HG03520 (cell line): Measurements from ENCODE around the gene ADAMTS2.

Source experiments
- ATAC-seq: cut with Tn5 transposase; IDR thresholded peaks from one replicate; pipeline ENCODE4 v1.9.1; 2021; ENCODE audit warnings: mild to moderate bottlenecking, moderate library complexity; ENCODE audit not compliant: unreplicated experiment

The ADAMTS2 gene

GRCh38 chr5:179345433-179346321, at the start of gene ADAMTS2:
Gene ADAMTS2 (minus strand): TSS chr5:179345461. CDS start chr5:179345328, 133 bp downstream.
- no peak for ATAC-seq

- no peak for ATAC-seq
Measured at GRCh38 chr5:179393078-179393477, 47.8 kb upstream of the ADAMTS2 start.

DNA sequence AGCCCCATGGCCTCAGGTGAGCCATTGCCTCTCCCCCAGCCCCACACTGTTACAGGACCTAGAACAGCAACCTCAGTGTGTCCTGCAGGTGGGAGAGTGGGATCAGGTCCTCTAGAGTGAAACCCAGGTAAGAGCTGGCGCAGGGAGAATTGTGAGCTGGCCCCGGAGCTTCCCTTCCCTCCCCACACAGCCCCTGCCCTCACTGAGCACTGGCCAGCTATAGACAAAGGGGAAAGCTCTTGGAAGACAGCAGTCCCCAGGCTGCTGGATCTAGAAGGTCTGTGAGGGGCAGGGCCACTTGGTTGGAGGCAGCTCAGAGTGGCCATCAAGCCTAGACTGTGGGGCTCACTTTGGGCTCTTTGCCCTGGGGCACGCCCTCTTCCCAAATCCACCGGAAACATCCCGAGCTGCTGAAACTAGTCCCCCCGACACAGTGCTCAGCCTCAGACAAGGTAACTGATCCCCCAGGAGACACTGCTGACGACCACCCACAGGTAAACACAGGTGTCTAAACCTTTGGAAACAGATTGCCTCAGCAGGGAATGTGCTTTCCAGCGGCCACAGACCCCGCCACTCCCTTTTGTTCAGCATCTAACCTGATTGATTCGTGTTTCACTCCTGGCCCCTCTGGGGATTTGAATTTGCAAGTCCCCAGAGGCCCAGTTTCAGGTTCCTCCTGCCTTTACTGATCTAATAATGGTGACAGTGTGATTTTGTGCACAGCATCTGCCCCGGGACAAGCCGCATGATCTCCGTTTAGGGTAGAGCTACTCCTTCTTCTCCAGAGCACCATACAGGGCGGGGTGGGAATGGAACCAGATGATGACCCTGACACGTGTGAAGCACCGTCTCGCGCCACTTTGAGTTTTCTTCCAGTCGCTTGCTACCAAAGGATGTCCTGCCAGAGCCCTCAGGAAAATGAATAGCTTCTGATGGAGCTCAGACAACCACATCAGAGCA, 42.2 kb upstream of the ADAMTS2 start:
- ATAC-seq = no peak

GRCh38 chr5:179385914-179386313, 40.7 kb upstream of the ADAMTS2 start:
- no peak for ATAC-seq

DNA sequence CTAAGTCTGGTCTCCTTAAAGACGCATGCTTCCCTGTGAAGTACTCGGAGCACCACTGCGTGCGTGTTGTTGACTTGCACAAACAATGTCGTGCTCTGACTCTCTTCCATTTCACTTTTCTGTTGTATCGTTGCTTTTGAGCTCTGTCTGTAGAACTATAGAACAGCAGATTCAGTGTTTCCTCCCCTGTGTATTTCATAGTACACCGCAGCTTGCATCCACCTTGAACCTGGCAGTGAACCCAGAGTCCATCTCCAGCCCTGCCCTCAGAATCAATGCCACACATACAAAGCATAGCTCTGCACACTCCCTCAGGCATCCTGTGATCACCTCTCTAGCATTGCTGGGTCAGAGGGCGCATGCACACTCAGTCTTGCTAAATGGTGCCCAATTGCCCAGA, 37.2 kb upstream of the ADAMTS2 start:
- ATAC-seq = no peak

DNA sequence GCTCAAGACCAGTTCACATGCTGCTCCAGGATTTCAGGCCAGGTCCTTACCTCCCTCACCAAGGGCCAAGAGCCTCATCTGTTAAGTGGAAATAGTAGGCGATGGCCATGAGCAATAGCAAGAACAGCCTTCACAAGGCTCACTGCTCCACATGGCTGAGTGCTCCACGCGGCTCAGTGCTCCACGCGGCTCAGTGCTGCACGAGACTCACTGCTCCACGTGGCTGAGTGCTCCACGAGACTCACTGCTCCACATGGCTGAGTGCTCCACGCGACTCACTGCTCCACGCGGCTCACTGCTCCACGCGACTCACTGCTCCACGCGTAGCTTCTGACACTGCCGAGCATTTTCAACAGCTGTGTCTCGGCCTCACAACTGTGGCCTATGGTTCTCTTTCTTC, 36.4 kb upstream of the ADAMTS2 start:
- ATAC-seq = no peak

GRCh38 chr5:179380211-179381035, 35.2 kb upstream of the ADAMTS2 start:
- ATAC-seq = no peak

DNA sequence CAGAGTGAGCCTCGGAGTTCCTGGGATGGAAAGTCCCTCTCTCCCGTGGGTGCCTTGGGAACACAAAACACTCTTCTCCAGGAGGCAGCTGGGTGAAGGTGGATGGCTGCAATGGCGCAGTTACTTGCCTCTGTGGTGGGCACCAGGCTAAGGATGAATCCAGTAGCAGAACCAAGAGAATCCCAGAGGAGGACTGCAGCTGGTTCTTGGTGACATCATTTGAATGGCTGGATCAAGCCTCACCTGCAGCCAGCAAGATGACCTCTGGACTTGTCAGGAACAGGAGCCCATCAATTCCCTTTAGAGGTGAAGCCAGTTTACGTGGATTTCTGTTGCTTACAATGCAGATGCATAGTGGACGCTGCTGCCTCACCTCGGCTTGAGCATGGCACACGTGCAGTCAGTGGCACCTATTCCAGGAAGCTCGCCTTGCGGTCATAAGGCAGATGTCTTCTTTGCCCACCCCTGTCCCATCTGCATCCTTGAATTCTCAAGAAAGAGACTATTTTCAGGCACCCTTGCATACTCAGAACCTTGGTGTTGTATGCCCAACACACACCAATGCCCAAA, 34.1 kb upstream of the ADAMTS2 start:
- ATAC-seq = no peak

- no peak for ATAC-seq
Measured at GRCh38 chr5:179378441-179379271, 33.4 kb upstream of the ADAMTS2 start.

- no peak for ATAC-seq
Measured at GRCh38 chr5:179378116-179378440, 32.8 kb upstream of the ADAMTS2 start.

DNA sequence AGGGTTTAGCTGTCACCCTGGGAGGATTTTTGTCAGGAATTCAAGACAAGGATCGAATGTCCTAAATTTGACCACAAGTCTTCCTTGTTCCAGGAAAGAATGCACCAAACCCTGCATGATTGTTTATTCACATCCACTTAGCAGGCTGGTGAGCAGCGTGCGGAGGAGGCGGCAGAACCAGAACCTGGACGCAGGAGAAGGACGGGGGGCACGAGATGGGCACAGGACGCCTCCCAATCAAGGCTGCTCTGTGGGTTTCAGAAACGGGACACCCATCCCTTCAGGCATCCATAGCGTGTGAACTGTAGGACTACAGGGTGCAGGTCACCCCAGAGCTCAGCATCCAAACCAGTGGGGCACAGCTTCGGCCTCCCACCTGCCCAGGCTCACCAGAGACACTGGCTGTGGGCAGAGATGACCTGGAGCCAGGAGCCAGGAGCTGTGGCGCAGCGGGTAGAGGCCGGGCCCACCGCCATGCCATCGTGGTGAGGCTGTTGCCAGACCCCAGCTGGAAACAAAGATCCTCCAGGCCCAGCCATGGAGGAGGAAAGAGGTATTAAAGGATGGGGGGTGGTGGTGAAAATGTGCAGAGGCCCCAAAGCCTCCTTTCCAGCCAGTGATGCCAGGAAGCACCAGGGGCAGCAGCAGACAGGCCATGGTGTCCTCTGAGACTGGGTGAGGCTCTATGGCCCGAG, 32.3 kb upstream of the ADAMTS2 start:
- no peak for ATAC-seq

- ATAC-seq = no peak
Measured at GRCh38 chr5:179376701-179377420, 31.6 kb upstream of the ADAMTS2 start.

DNA sequence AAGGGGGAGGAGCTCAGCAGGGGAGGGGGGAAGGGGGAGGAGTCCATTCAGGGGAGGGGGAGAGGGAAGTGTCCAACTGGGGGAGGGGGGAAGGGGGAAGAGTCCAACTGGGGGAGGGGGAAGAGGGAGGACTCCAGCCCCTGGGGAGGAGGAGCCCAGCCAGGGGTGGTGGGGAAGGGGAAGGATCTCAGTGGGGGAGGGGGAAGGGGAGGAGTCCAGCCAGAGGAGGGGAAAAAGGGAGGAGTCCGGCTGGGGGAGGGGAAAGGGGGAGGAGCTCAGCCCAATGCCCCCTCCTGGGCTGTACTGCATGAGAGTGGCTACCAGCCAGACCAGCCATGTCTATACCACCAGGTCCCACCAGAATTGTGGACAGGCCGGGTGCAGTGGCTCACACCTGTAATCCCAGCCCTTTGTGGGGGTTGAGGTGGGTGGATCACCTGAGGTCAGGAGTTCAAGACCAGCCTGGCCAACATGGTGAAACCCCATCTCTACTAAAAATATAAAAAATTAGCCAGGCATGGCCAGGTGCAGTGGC, 30.6 kb upstream of the ADAMTS2 start:
- ATAC-seq = no peak

GRCh38 chr5:179375236-179375685, 30.0 kb upstream of the ADAMTS2 start:
- ATAC-seq = no peak

GRCh38 chr5:179374506-179375235, 29.4 kb upstream of the ADAMTS2 start:
- no peak for ATAC-seq

- ATAC-seq = no peak
Measured at GRCh38 chr5:179373961-179374505, 28.8 kb upstream of the ADAMTS2 start.
